Measurements from ENCODE around the gene BBS9. TPM values are rescaled to one million over a fixed set of nuclear protein-coding genes. Genes with fewer than 3 reads are reported as not detected.

Gene BBS9
- total and polyA plus RNA-seq, 4 donors = 2.3 to 9.5 (median 4.5) TPM

DNA sequence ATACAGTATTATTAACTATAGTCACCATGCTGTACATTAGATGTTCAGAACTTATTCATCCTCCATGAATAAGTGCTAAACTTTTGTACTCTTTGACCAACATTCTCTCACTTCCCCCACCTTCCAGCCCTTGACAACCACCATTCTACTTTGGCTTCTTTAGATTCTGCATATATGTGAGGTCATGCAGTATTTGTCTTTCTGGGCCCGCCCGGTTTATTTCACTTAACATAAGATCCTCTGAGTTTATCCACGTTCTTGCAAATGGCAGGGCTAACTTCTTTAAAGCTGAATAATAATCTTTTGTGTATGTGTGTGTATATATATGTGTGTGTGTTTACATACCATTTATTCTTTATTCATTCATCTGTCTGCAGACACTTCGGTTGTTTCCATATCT lies 336.8 kb downstream of the BBS9 start:
- no peaks in the 10 kb centered on the region for H3K9me3 ChIP-seq (ENCODE audit: control insufficient read depth in 4 of 4, low read length in 3 of 4)
- H3K27ac ChIP-seq (ENCODE audit: low read depth in 1 of 2, low read length in 2 of 2) = no peak overlapping the region
- H3K27me3 ChIP-seq (ENCODE audit: control insufficient read depth in 4 of 4, insufficient read depth in 4 of 4, low read length in 3 of 4) = no peaks in the 10 kb centered on the region
- H3K4me1 ChIP-seq (ENCODE audit: control insufficient read depth in 4 of 4, insufficient read depth in 4 of 4, low read length in 3 of 4) = no peaks in the 10 kb centered on the region
- no peak overlapping the region for H3K4me3 ChIP-seq (ENCODE audit: low read depth in 1 of 3, low read length in 3 of 3)
- TF ChIP-seq, protein P1, sequence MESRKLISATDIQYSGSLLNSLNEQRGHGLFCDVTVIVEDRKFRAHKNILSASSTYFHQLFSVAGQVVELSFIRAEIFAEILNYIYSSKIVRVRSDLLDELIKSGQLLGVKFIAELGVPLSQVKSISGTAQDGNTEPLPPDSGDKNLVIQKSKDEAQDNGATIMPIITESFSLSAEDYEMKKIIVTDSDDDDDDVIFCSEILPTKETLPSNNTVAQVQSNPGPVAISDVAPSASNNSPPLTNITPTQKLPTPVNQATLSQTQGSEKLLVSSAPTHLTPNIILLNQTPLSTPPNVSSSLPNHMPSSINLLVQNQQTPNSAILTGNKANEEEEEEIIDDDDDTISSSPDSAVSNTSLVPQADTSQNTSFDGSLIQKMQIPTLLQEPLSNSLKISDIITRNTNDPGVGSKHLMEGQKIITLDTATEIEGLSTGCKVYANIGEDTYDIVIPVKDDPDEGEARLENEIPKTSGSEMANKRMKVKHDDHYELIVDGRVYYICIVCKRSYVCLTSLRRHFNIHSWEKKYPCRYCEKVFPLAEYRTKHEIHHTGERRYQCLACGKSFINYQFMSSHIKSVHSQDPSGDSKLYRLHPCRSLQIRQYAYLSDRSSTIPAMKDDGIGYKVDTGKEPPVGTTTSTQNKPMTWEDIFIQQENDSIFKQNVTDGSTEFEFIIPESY (IDR thresholded peaks at IDR 0.05) = no peak
- TF ChIP-seq RAD21 (IDR thresholded peaks at IDR 0.05) = no peak
- TF ChIP-seq, protein P2, sequence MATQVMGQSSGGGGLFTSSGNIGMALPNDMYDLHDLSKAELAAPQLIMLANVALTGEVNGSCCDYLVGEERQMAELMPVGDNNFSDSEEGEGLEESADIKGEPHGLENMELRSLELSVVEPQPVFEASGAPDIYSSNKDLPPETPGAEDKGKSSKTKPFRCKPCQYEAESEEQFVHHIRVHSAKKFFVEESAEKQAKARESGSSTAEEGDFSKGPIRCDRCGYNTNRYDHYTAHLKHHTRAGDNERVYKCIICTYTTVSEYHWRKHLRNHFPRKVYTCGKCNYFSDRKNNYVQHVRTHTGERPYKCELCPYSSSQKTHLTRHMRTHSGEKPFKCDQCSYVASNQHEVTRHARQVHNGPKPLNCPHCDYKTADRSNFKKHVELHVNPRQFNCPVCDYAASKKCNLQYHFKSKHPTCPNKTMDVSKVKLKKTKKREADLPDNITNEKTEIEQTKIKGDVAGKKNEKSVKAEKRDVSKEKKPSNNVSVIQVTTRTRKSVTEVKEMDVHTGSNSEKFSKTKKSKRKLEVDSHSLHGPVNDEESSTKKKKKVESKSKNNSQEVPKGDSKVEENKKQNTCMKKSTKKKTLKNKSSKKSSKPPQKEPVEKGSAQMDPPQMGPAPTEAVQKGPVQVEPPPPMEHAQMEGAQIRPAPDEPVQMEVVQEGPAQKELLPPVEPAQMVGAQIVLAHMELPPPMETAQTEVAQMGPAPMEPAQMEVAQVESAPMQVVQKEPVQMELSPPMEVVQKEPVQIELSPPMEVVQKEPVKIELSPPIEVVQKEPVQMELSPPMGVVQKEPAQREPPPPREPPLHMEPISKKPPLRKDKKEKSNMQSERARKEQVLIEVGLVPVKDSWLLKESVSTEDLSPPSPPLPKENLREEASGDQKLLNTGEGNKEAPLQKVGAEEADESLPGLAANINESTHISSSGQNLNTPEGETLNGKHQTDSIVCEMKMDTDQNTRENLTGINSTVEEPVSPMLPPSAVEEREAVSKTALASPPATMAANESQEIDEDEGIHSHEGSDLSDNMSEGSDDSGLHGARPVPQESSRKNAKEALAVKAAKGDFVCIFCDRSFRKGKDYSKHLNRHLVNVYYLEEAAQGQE (IDR thresholded peaks at IDR 0.05) = no peak
- TF ChIP-seq TAF1 (conservative IDR thresholded peaks at IDR 0.05) = no peak
- no peak for TF ChIP-seq FOXA1 (IDR thresholded peaks at IDR 0.05)
- TF ChIP-seq, protein P3, sequence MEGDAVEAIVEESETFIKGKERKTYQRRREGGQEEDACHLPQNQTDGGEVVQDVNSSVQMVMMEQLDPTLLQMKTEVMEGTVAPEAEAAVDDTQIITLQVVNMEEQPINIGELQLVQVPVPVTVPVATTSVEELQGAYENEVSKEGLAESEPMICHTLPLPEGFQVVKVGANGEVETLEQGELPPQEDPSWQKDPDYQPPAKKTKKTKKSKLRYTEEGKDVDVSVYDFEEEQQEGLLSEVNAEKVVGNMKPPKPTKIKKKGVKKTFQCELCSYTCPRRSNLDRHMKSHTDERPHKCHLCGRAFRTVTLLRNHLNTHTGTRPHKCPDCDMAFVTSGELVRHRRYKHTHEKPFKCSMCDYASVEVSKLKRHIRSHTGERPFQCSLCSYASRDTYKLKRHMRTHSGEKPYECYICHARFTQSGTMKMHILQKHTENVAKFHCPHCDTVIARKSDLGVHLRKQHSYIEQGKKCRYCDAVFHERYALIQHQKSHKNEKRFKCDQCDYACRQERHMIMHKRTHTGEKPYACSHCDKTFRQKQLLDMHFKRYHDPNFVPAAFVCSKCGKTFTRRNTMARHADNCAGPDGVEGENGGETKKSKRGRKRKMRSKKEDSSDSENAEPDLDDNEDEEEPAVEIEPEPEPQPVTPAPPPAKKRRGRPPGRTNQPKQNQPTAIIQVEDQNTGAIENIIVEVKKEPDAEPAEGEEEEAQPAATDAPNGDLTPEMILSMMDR (IDR thresholded peaks at IDR 0.05; ENCODE audit: low read depth, low read length, missing input control) = no peak
- no peak for TF ChIP-seq HNF4A (conservative IDR thresholded peaks at IDR 0.05)
- DNase-seq (ENCODE audit: low spot score) = no peak
- H3K9ac ChIP-seq (ENCODE audit: low read depth in 1 of 2, low read length in 2 of 2) = no peak overlapping the region
- WGBS = 79% methylated on average over 4 of the region's 4 CpGs
- no peaks in the 10 kb centered on the region for H3K36me3 ChIP-seq (ENCODE audit: control insufficient read depth in 4 of 4, insufficient read depth in 3 of 4, low read depth in 1 of 4, low read length in 3 of 4)

DNA sequence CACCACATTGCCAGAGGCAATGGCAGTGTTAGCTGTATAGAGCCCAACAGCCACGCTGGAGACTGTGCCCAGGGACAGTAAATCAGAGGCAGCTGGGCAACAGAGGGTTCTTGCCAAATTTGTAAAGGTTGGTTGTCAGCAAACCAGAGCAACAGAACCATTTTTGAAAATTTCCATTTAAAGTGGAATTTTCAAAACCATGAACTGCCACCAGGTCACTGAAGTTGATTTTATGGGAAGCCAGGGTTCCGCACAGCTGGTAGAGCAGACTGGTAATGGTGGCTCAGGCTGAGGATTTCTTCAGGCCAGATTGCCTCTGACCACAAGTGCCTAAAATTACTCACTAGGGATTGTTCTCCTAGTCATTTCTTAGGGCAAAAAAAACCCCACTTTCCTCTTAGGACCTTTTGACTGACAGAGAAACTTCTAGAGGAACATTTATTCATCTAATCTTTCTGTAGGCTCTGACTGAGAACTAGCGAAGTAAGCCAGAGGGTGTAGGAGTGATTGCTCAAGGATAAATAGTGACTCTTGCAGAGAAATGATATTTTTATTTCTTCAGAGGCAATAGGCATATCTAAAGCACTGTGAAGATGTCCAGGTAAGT lies 342.4 kb downstream of the BBS9 start:
- DNase-seq (ENCODE audit: low spot score) = no peak
- H3K9me3 ChIP-seq (ENCODE audit: control insufficient read depth in 4 of 4, low read length in 3 of 4) = no peaks in the 10 kb centered on the region
- no peaks in the 10 kb centered on the region for H3K36me3 ChIP-seq (ENCODE audit: control insufficient read depth in 4 of 4, insufficient read depth in 3 of 4, low read depth in 1 of 4, low read length in 3 of 4)
- H3K9ac ChIP-seq (ENCODE audit: low read depth in 1 of 2, low read length in 2 of 2) = no peak overlapping the region
- no peak overlapping the region for H3K4me3 ChIP-seq (ENCODE audit: low read depth in 1 of 3, low read length in 3 of 3)
- WGBS = 94% methylated on average over 3 of the region's 3 CpGs
- H3K27me3 ChIP-seq (ENCODE audit: control insufficient read depth in 4 of 4, insufficient read depth in 4 of 4, low read length in 3 of 4) = no peaks in the 10 kb centered on the region
- TF ChIP-seq, protein P4, sequence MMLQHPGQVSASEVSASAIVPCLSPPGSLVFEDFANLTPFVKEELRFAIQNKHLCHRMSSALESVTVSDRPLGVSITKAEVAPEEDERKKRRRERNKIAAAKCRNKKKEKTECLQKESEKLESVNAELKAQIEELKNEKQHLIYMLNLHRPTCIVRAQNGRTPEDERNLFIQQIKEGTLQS (IDR thresholded peaks at IDR 0.05) = no peak
- TF ChIP-seq FOXA1 (IDR thresholded peaks at IDR 0.05) (no peak), HNF4G (IDR thresholded peaks at IDR 0.05) (no peak), JUND (IDR thresholded peaks at IDR 0.05) (no peak), HNF4A (conservative IDR thresholded peaks at IDR 0.05) (no peak), SP1 (IDR thresholded peaks at IDR 0.05) (no peak), YY1 (IDR thresholded peaks at IDR 0.05) (no peak)
- TF ChIP-seq, protein P3 (IDR thresholded peaks at IDR 0.05; ENCODE audit: low read depth, low read length, missing input control) = no peak
- TF ChIP-seq, protein P5, sequence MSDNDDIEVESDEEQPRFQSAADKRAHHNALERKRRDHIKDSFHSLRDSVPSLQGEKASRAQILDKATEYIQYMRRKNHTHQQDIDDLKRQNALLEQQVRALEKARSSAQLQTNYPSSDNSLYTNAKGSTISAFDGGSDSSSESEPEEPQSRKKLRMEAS (IDR thresholded peaks at IDR 0.05) = no peak
- TF ChIP-seq, protein P2 (IDR thresholded peaks at IDR 0.05) = no peak
- H3K27ac ChIP-seq (ENCODE audit: low read depth in 1 of 2, low read length in 2 of 2) = no peak overlapping the region
- no peaks in the 10 kb centered on the region for H3K4me1 ChIP-seq (ENCODE audit: control insufficient read depth in 4 of 4, insufficient read depth in 4 of 4, low read length in 3 of 4)
